Hematopoietic multipotent progenitor cell treated with erythropoietin and hydrocortisone succinate and interleukin-3 and kit ligand, for 15 days (in vitro differentiated cells): ENCODE results near the gene GPX1.
A peak's percentile ranks its signal among the peaks of the same experiment; 100 is the strongest.
"Not testable (repeated sequence)": the region's sequence is repeated elsewhere in the genome, so short reads cannot be mapped to it uniquely, and the experiment has no call there.

Experiments
- DNase-seq: peaks from one replicate; pipeline ENCODE4 v3.0.0-alpha.2; 2015; ENCODE audit warnings: low spot score

GPX1 gene

DNA sequence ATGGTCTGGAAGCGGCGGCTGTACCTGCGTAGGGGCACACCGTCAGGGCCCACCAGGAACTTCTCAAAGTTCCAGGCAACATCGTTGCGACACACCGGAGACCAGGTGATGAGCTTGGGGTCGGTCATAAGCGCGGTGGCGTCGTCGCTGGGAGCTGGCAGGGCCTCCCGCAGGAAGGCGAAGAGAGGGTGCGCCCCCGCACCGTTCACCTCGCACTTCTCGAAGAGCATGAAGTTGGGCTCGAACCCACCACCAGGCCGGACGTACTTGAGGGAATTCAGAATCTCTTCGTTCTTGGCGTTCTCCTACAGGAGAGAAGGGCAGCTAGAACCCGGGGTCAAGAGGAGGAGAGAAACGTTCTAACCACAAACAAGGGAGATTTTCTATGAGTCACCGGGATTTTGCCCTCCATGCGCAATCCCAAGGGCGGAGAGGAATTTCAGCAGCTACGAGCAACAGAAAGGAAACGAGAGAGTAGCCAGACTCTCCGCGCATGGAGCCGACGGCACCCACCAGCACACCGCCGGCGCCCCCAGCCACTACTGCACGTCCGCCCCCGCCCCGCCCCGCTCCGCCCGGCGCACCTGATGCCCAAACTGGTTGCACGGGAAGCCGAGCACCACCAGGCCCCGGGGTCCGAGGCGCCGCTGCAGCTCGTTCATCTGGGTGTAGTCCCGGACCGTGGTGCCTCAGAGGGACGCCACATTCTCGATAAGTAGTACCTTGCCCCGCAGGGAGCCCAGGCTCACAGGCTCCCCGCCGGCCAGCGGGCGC, 523 bp downstream of the GPX1 start:
- not testable (repeated sequence) for DNase-seq

DNA sequence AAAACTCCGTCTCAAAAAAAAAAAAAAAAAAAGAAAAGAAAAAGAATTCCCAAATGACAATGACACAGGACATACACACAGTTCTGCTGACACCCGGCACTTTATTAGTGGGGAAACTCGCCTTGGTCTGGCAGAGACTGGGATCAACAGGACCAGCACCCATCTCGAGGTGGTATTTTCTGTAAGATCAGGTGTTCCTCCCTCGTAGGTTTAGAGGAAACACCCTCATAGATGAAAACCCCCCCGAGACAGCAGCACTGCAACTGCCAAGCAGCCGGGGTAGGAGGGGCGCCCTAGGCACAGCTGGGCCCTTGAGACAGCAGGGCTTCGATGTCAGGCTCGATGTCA, 1.1 kb downstream of the GPX1 start:
- not testable (repeated sequence) for DNase-seq

DNA sequence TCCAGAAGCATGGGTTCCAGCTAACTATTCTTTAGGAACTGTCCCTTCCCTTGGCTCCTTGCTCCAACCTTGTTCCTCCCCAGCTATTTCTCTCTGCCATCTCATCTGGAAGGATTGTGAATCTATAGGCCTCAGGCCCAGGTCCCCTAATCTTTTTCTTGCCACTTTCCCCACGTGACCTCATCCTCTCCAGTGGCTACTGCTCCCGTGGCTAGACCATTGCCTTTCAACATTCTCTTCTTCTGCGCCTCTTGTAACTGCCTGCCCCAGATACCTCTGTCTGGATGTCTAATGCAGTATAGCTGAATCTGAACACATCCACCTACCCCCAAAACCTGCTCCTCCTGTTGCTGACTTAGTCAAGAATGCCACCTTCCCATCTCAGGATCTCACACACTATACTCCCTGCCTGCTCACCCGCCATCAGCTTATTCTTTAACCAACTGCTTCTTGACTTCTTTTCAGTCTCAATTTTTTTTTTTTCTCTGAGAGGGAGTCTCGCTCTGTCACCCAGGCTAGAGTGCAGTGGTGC, 5.2 kb downstream of the GPX1 start:
- no peak for DNase-seq

DNA sequence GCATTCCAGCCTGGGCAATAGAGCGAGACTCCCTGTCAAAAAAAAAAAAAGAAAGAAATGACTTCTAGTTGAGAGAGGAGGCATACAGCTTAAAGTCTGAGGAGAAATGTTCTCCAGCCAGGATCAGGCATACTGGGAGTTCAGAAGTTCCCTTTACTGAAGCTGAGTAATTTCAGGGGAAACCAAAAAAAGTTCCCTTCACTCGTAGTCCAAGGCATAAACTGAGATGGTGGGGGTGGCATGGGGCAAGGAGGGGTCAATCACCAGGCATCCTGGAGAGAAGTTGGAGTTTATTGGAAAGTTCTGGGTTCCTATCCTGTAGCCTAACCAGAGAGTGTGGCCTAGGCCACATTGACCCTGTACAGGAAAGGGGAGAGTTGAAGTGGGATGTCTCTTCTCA, 5.9 kb downstream of the GPX1 start:
- DNase-seq, result no peak

DNA sequence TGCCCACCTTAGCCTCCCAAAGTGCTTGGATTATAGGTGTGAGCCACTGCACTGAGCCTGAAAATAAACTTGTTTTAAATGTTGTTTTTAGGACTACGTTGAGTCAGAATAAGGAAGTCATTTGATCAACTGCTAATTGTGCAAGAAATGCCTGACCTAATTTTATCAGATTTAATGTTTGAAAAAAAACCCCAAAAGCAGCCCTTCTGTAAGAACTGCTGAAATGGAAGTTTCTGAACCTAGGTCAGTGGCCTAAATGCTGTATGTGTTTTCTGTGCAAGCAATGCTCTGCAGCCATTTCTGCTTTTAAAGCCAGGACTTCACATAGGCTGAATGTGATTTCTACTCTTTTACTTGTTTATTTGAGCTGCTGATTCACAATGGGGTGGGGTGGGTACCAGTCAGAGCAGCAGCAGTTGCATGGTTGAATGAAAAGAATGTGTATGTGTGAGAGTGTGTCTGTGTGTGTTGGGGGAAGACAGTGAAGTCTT, 6.6 kb downstream of the GPX1 start:
- DNase-seq, result no peak

DNA sequence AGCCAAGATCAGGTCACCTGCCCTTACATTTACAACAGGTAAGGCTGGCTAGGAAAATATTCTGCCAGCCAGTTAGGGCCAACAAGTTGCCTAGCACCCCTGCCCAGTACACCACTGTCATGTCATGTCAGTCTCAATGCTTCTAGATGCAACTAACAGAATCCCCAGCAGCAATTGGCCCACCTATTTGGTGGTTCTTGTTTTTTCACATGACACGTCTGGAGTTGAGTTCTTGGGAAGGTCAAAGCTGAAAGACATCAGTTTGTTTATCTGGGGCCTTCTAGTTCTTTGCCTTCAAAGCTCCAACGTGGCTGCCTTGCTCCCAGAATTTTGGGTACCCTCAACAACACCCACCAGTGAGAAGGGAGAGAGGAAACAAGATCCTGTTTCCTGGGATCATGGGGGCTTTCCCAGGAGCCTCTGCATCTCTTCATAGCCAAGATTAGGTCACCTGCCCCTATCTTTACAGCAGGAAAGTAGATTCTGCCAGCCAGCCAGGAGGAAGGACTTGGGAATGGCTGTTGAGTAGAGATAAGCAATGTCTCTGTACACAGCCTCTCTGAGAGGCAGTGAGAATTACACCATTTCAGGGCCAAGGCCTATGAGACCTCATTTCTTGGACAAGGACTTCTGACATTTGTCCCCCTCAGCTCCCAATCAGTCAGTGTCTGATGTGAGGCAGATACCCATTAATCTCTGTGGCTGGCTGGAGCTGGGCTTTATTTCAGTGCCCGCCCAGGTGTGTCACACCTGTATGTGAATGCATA, 8.6 kb downstream of the GPX1 start:
- DNase-seq, result peak; percentile 79

DNA sequence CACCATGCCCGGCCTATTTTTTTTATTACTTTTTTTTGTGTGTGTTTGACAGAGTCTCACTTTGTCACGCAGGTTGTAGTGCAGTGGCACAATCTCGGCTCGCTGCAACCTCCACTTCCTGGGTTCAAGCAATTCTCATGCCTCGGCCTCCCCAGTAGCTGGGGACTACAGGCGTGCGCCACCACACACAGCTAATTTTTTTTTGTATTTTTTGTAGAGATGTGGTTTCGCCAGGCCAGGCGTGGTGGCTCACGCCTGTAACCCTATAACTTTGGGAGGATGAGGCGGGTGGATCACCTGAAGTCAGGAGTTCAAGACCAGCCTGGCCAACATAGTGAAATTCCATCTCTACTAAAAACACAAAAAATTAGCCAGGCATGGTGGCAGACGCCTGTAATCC, 9.8 kb downstream of the GPX1 start:
- DNase-seq, result not testable (repeated sequence)

DNA sequence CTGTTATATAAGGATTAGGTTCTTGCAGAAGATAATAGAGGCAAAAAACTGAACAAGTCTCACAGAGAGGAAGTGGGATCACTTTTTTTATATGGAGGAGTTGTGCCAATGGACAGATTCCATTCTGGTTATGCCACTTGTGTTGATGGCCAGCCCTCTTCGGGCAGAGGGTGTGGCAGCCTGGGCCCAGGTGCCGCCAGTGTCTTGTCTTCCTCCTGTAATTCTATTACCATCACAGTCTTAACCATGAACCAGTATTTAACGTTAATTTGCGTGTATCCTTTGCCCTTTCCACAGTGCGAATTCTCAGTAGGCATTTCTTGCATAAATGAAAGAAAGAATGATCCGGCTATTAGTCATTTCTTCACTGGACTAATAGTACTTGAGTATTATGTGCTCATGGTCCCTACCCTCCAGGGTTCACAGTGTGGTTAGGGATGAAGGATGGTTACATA, 11.3 kb downstream of the GPX1 start:
- DNase-seq, result no peak

DNA sequence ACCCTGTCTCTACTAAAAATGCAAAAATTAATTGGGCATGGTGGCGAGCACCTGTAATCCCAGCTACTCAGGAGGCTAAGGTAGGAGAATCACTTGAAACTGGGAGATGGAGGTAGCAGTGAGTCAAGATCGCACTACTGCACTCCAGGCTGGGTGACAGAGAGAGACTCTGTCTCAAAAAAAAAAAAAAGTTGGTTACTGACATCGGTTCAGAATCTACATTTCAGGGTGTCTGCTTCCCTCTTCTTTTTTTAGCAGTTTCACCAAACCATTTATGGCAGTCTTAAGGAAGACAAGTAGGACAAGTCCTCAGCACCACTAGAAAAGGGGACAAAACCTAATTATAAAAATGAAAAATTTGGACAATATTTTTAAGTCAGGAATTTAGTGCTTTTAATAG, 15.0 kb downstream of the GPX1 start:
- no peak for DNase-seq

DNA sequence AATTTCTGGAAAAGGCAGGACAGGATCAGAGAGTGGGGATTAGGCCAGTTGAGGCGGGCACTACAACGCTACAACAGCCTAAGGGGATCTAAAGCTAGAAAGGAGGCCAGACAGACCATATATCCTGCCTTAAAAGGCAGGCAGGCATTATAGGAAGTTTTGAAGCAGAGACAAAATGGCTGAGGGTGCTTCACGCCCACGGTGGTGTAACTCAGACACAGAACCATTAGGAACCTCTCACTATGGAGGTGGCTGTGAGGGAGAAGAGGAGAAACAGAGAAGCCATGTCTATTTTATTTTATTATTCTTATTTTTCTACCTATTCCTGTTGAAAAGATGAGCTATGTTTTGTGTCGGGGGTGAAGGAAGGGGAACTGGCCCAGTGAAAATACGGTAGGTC, 16.2 kb downstream of the GPX1 start:
- no peak for DNase-seq

DNA sequence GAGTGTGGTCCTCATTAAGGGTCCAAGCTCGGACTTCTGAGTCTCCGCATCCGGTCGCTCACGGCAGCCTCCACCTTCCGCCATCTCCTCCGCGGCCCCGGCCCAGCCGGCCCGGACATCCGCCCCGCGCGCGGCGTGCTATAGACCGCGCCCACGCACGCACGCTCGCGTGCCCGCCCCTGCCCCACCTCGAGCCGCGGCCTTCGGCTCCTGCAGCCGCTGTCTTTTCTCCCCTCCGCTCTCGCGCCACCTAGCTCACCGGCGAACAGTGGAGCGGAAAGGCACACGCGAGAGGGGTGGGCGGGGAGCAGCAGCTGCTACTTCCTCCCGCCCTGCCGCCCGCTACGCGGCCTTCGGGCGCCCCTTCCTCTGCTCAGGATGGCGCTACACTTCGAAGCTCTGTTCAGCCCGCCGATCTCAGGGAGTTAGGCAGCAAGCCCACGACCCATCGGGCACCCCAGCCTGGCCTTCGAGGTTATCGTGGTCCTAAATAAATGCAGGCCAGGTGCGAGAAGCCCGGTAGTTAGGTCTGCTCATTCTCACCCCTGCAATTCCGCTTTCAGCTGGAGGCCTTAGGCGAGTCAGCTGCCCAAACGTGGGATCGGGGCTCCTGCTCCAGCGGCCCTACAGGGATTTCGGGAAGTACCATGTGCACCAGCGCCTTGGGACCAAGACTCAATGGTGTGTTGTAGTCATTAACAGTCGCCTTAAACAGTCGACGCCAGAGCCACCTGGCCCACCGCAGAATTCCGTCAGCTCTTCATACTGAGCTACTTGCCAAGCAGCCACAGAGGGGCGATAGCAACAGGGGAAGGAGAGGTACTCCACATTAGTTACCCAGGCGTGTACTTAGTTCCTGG, 18.0 kb downstream of the GPX1 start, which contains the start of gene USP4:
Gene USP4 (minus strand): TSS at position 113 of the 860 bp plus-strand sequence. CDS start 29 bp downstream, at position 84.
- peak; percentile 88 for DNase-seq

DNA sequence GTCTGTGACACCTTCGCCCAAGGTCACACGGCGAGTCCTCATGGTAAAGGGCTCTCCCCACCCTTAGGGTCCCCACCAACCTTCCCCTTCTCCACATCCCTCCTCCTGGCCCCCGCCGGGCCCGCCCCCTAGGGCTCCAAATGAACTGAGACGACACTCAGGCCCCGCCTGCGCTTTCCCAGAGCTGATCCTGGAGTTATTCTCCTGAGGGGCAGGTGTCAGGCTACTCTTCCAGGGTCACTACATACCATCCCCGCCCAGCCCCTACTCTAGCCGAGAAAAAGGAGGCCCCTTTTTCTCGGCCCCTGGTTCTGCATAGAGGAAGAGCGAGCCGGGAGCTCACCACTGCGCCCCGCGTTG, 18.6 kb downstream of the GPX1 start:
- DNase-seq, result peak; percentile 20

DNA sequence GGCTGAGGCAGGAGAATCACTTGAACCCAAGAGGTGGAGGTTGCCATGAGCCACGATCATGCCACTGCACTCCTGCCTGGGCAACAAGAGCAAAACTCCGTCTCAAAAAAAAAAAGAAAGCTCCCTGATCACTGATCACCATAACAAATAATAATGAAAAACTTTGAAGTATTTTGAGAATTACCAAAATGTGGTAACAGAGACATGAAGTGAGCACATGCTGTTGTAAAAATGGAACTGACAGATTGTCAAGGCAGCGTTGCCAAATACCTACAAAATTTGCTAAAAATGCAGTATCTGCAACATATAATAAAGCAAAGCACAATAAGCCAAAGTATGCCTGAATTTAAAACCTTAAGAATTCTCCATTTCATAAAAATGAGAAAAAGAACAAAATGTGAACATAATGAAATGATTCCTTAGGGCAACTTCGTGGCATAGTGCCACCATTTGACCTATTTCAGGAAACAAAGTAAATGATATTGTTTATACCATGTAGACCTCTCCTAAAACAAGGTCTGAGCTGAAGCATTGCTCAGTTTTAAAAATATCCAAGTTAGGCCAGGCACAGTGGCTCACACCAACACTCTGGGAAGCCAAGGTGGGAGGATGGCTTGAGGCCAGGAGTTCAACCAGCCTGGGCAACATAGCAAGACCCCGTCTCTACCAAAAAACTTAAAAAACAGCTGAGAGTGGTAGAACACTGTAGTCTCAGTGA, 24.1 kb downstream of the GPX1 start:
- no peak for DNase-seq

DNA sequence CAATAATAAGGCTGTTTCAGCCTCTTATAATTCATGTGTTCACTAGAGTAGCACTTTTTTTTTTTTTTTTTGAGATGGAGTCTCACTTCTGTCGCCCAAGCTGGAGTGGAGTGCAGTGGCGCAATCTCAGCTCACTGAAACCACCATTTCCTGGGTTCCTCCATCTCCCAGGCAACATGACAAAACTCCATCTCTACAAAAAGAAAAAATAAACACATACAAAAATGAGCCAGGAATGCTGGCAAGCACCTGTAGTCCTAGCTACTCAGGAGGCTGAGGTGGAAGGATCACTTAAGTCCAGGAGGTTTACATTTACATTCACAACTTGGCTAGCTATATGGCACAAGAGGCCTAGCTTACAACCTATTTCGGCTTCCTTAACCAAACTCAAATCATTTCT, 25.1 kb downstream of the GPX1 start:
- DNase-seq, result no peak

DNA sequence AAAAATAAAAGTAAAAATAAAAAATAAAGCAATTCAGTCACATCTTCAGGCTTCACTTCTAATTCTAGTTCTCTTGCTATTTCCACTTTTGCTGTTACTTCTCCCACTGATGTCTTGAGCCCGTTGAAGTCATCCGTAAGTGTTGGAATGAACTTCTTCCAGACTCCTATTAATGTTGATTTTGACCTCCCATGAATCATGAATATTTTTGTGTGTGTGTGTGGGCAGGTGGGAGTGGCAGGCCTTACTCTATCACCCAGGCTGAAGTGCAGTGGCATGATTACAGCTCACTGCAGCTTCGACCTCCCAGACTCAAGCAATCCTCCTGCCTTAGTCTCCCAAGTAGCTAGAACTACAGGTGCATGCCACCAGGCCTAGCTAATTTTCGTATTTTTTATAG, 29.0 kb downstream of the GPX1 start:
- no peak for DNase-seq

DNA sequence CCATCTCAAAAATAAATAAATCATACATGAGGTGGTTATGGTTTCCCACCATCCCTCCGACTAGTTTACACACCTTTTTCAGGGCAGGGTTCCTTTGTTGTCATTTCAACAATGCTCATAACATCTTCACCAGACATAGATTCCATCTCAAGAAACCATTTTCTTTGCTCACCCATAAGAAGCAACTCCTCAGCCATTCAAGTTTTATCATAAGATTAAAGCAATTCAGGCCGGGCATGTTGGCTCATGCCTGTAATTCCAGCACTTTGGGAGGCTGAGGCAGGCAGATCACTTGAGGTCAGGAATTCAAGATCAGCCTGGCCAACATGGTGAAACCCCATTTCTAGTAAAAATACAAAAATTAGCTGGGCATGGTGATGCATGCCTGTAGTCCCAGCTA, 29.8 kb downstream of the GPX1 start:
- DNase-seq, result not testable (repeated sequence)

DNA sequence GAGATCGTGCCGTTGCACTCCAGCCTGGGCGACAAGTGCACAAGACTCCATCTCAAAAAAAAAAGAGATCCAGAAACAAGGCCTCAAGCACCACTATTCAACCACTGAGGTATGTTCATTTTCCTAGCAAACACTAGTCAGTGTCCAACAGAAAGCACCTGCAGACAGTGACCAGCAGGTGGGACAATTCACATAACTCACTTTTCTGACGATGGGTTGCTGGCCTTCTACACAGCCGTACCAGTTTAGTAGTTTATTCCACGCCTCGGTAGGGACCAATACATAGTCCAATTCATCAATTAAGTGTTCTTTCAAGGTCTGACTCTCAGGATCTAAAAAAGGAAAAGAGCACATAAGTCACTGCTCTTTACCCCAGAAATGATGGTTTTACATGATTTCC, 30.7 kb downstream of the GPX1 start:
- peak; percentile 30 for DNase-seq

DNA sequence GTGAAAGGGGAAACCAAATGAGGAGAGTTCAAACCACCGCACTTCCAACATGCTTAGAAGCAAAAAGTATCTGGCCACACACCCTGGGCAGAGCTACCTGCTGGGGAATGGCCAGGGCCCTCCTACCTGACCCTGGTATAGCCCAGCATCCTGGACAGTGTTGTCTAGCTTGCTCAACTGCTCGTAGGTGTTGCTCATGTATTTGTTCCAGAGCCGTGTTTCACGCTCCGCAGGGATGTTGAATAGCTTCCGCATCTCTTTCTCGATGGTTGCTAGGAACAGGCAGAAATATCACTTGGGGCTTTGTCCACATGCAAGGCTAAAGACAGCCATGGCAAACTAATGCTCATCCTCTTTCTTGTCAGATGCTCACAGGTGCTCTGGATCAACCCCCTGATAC, 33.4 kb downstream of the GPX1 start:
- no peak for DNase-seq

DNA sequence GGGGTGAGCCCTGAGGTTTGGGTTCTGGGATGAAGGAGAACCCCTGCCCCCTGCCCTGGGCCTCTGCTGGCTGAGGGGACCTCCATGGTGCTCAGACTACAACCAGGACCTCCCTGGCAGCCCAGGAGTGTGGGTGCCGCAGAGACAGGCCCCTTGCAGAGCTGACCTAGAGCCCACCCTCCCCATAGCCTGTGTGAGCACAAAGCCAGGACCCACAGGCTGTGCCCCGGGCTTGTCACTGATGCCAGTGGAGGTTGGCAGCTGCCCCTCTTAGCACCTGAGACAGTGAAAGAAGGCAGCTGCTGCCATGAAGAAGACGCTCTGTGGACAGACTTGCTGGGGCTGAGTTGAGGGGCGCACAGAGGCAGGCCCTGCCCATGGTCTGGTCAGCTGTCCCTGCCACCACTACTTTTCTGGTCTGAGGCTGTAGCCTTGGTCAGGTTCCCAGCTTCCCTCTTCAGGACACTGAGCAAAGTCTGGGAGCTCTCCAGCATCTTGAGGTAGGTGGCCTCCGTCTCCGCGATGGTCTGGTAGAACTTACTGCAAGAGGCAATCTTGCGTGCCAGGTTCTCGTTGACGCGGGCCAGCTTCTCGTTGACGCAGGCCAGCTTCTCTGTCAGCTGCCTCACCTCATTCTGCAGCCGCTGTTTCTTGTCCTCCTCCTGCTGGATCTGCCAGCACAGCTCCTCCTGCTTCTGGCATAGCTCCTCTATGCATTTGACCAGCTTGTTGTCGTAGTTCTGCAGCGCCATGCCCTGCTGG, 41.3 kb downstream of the GPX1 start:
- no peak for DNase-seq

DNA sequence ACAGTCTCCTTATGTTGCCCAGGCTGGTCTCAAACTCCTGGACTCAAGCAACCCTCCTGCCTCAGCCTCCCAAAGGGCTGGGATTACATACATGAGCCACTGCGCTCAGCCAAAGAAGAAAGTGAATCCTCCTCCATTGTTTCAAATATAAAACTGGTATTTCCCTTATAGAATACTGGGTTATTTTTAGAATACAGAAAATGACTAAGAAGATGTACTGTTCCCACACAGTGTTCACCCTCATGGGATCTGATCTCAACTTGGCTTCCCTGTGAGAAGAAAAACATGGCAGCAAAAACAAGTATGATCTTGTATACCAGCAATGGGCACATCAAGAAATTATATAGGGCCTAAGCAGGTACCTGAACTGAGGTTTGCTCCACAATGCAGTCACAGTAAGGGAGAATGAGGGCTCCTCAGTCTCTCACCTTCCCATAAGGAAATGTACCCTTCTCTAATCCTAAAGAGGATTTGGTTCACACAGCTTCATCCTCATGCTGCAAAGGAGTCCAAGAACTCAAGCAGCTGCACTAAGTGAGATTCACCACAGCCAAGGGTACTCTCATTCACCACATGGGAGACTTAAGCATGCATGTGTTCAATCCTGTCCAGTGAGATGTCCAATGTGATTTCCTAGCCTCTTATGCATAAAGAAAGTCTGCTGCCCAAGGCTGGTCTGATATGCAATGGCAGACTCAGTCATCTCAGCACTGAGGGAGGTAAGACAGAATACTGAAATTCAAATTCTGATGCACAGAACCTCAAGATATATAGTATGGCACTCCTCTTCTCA, 44.1 kb downstream of the GPX1 start:
- DNase-seq, result no peak
